NCI-H2196 (cell line): ENCODE results near the gene GNG10.
"Not testable (repeated sequence)": the region's sequence is repeated elsewhere in the genome, so short reads cannot be mapped to it uniquely, and the experiment has no call there.

Source experiments
- DNase-seq: peaks from one replicate; lab custom pipeline; 2025; ENCODE audit not compliant: unreplicated experiment; lab: John Stamatoyannopoulos, UW

Gene GNG10

GRCh38 chr9:111649016-111649415, 12.4 kb upstream of the GNG10 start:
- DNase-seq = no peak

- no peak for DNase-seq
Measured at GRCh38 chr9:111657051-111657450, 4.4 kb upstream of the GNG10 start.

GRCh38 chr9:111658943-111659342, 2.5 kb upstream of the GNG10 start:
- no peak for DNase-seq

- no peak for DNase-seq
Measured at GRCh38 chr9:111659691-111660090, 1.7 kb upstream of the GNG10 start.

GRCh38 chr9:111661802-111662521, 557 bp downstream of the GNG10 start:
- peak; percentile 20 for DNase-seq

GRCh38 chr9:111662576-111663300, 1.3 kb downstream of the GNG10 start:
- no peak for DNase-seq

- DNase-seq = no peak
Measured at GRCh38 chr9:111663301-111663823, 2.0 kb downstream of the GNG10 start.

GRCh38 chr9:111668026-111668573, 6.7 kb downstream of the GNG10 start:
- no peak for DNase-seq

- not testable (repeated sequence) for DNase-seq
Measured at GRCh38 chr9:111668601-111669000, 7.2 kb downstream of the GNG10 start.

GRCh38 chr9:111674319-111674718, 12.9 kb downstream of the GNG10 start:
- no peak for DNase-seq

- DNase-seq = no peak
Measured at GRCh38 chr9:111676116-111676515, 14.7 kb downstream of the GNG10 start.

- DNase-seq = no peak
Measured at GRCh38 chr9:111678293-111678692, 16.9 kb downstream of the GNG10 start.

GRCh38 chr9:111679199-111679598, 17.8 kb downstream of the GNG10 start:
- no peak for DNase-seq

- no peak for DNase-seq
Measured at GRCh38 chr9:111683392-111683791, 22.0 kb downstream of the GNG10 start.

- DNase-seq = peak; percentile 6
Measured at GRCh38 chr9:111691672-111692329, 30.4 kb downstream of the GNG10 start.

- no peak for DNase-seq
Measured at GRCh38 chr9:111696796-111697195, 35.4 kb downstream of the GNG10 start.

- no peak for DNase-seq
Measured at GRCh38 chr9:111700776-111701175, 39.4 kb downstream of the GNG10 start.

- no peak for DNase-seq
Measured at GRCh38 chr9:111704503-111704902, 43.1 kb downstream of the GNG10 start.

GRCh38 chr9:111711548-111711947, 50.1 kb downstream of the GNG10 start:
- no peak for DNase-seq

- DNase-seq = no peak
Measured at GRCh38 chr9:111712369-111712768, 51.0 kb downstream of the GNG10 start.

GRCh38 chr9:111715471-111715870, 54.1 kb downstream of the GNG10 start:
- DNase-seq = no peak
